Kidney epithelial cell (primary cell): ENCODE measurements around the gene JMJD7. TPM values are rescaled to one million over a fixed set of nuclear protein-coding genes. Genes with fewer than 3 reads are reported as not detected.

Experiments used
- DNase-seq: peaks from one replicate; pipeline ENCODE4 v3.0.0-alpha.2; 2010; ENCODE audit warnings: low read depth
- H3K27me3 ChIP-seq: 2 replicates; pipeline ENCODE4 v1.6.0; 2011; ENCODE audit warnings: low read length; ENCODE audit not compliant: control insufficient read depth, insufficient read depth
- H3K36me3 ChIP-seq: 2 replicates; pipeline ENCODE4 v1.5.1; 2011; ENCODE audit warnings: low read length; ENCODE audit not compliant: control insufficient read depth, insufficient read depth
- H3K4me3 ChIP-seq: 2 replicates; pipeline ENCODE4 v1.5.1; 2011; ENCODE audit warnings: low read depth, mild to moderate bottlenecking, control low read depth, low read length
- CTCF ChIP-seq: IDR thresholded peaks from 2 replicates; pipeline ENCODE4 v1.5.1; 2011; ENCODE audit warnings: mild to moderate bottlenecking, moderate library complexity, low read length, control low read depth, inconsistent platforms; ENCODE audit not compliant: insufficient read depth, poor library complexity, severe bottlenecking
- total RNA-seq: library from RNA; depleted of rRNA; stranded (reverse); fragments of >200 nt; gene quantifications from 2 replicates; pipeline ENCODE4 v1.2.3, GENCODE V29; 2015

Gene JMJD7
- total RNA-seq: 14.0 and 16.0 TPM in 2 replicates

- peaks cover 2% of the 10 kb centered on the region for H3K36me3 ChIP-seq
- peak within 1 kb of the TSS; percentile 65 for H3K4me3 ChIP-seq
- peak; percentile 29 for DNase-seq
- no peaks in the 10 kb centered on the region for H3K27me3 ChIP-seq
- no peak for TF ChIP-seq CTCF
Observed at GRCh38 chr15:41827880-41828806, at the start of gene JMJD7. JMJD7 (plus strand) TSS chr15:41828092; CDS start chr15:41828125, 33 bp downstream.

GRCh38 chr15:41778521-41778920 lies 49.4 kb upstream of the JMJD7 start:
- Histone ChIP-seq H3K36me3 (no peaks in the 10 kb centered on the region), H3K27me3 (no peaks in the 10 kb centered on the region), H3K4me3 (no peak overlapping the region)
- no peak for TF ChIP-seq CTCF
- DNase-seq: no peak

GRCh38 chr15:41779662-41780157 lies 48.2 kb upstream of the JMJD7 start:
- TF ChIP-seq CTCF: no peak
- H3K27me3 ChIP-seq: no peaks in the 10 kb centered on the region
- no peak overlapping the region for H3K4me3 ChIP-seq
- DNase-seq: no peak
- H3K36me3 ChIP-seq: no peaks in the 10 kb centered on the region

GRCh38 chr15:41780266-41780665 lies 47.6 kb upstream of the JMJD7 start:
- no peak for TF ChIP-seq CTCF
- no peaks in the 10 kb centered on the region for H3K27me3 ChIP-seq
- H3K36me3 ChIP-seq: no peaks in the 10 kb centered on the region
- H3K4me3 ChIP-seq: no peak overlapping the region
- no peak for DNase-seq

GRCh38 chr15:41780727-41781126 lies 47.2 kb upstream of the JMJD7 start:
- no peak for TF ChIP-seq CTCF
- DNase-seq: no peak
- Histone ChIP-seq H3K36me3 (no peaks in the 10 kb centered on the region), H3K27me3 (no peaks in the 10 kb centered on the region), H3K4me3 (no peak overlapping the region)
